Measurements from ENCODE around the gene GOSR2.

DNA sequence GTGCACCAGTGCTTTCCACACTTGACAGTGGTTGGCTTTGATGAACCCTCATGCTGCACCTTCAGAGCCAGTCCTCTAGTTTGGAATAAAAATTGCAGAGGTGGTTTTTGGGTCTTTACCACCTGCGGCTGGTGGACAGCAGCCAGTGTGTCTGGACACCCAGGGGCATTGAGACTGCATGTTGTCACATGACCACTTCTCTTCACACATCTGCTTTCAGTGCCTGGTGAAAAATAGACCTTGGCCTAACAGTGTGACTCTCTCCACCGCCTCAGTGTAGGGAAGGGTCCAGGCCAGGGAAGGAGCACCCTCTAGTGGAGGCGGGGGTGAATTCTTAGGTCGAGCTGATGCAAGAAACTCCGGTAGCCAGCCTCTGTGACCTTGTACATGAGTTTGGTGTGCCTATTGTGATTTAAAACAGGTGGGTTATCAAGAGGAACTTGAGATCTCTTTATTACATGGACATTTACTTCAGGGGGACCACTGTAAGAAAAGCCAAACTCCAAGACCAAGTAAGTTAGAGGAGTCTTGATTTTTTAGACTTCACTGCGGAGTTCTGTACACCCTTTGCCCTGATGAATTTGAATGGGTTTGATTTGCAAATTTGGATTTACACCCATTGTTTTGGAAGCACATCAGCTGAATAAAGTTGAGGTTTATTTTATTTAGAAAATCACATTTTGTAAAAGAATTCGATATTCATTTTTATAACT is 17.9 kb downstream of the GOSR2 start:
- TF ChIP-seq CTCF (IDR thresholded peaks at IDR 0.05): peak; percentile 34 to 73 (median 71)
- no peak for TF ChIP-seq POLR2A (IDR thresholded peaks at IDR 0.05)
